ENCODE results near the gene MAPK10. TPM values are rescaled to one million over a fixed set of nuclear protein-coding genes. Genes with fewer than 3 reads are reported as not detected.
"Not testable (repeated sequence)": the region's sequence is repeated elsewhere in the genome, so short reads cannot be mapped to it uniquely, and the experiment has no call there.

The MAPK10 gene
- total RNA-seq, 1 experiment from 2014 or later = 6.8 TPM

DNA sequence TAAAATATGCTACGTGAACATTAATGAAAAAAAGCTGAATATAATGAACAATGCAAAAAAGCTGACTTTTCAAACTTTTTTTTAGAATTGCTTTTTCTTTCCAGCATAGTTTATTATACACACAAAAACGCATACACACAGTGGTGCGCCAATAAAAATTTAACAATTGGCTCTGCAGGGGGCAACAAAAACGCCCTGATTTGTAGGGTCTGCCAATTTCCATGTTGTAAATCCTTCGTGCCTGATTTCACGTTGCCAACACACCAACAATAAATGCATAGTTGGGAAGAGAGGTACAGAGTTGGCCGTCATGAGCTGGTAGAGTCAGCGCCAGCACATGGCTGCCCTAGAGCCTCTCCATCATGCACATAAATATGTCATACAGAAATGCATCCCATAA, 333.1 kb downstream of the MAPK10 start:
- TF ChIP-seq, protein P1, sequence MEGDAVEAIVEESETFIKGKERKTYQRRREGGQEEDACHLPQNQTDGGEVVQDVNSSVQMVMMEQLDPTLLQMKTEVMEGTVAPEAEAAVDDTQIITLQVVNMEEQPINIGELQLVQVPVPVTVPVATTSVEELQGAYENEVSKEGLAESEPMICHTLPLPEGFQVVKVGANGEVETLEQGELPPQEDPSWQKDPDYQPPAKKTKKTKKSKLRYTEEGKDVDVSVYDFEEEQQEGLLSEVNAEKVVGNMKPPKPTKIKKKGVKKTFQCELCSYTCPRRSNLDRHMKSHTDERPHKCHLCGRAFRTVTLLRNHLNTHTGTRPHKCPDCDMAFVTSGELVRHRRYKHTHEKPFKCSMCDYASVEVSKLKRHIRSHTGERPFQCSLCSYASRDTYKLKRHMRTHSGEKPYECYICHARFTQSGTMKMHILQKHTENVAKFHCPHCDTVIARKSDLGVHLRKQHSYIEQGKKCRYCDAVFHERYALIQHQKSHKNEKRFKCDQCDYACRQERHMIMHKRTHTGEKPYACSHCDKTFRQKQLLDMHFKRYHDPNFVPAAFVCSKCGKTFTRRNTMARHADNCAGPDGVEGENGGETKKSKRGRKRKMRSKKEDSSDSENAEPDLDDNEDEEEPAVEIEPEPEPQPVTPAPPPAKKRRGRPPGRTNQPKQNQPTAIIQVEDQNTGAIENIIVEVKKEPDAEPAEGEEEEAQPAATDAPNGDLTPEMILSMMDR (conservative IDR thresholded peaks at IDR 0.05; ENCODE audit: low read depth, low read length) = no peak
- TF ChIP-seq EZH2 (IDR thresholded peaks at IDR 0.05; ENCODE audit: borderline replicate concordance, low read depth, low read length, poor library complexity, severe bottlenecking) = no peak
- no peaks in the 10 kb centered on the region for H3K27me3 ChIP-seq (replicated peaks; ENCODE audit: insufficient read depth, low read depth, low read length, poor library complexity)
- BruUV-seq (replicated peaks) = no TSS peak
- no peak overlapping the region for H3K4me3 ChIP-seq (ENCODE audit: low read depth, low read length, poor library complexity, severe bottlenecking)
- intact Hi-C loops (cut with micrococcal nuclease; ENCODE audit: unreplicated experiment) = no loop called here
- no peaks in the 10 kb centered on the region for H3K4me1 ChIP-seq (ENCODE audit: insufficient read depth, low read length, poor library complexity, severe bottlenecking)
- no peak for DNase-seq (ENCODE audit: low spot score)
- ChIA-PET POLR2A (ENCODE audit: low non-redundant PET) (no interaction called here), CTCF (no interaction called here)
- H3K9me3 ChIP-seq (ENCODE audit: low read depth, low read length, poor library complexity, severe bottlenecking) = no peaks in the 10 kb centered on the region
- H3K36me3 ChIP-seq (ENCODE audit: insufficient read depth, low read length, poor library complexity, severe bottlenecking) = no peaks in the 10 kb centered on the region
- no peak overlapping the region for H3K27ac ChIP-seq (ENCODE audit: low read depth, low read length, poor library complexity, severe bottlenecking)

DNA sequence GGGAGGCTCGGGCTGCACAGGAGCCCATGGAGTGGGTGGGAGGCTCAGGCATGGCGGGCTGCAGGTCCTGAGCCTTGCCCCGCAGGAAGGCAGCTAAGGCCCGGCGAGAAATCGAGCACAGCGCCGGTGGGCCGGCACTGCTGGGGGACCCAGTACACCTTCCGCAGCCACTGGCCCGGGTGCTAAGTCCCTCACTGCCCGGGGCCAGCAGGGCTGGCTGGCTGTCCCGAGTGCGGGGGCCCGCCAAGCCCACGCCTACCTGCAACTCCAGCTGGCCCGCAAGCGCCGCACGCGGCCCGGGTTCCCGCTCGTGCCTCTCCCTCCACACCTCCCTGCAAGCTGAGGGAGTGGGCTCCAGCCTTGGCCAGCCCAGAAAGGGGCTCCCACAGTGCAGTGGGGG, 338.2 kb downstream of the MAPK10 start:
- H3K36me3 ChIP-seq (ENCODE audit: insufficient read depth, low read length, poor library complexity, severe bottlenecking); H3K4me3 ChIP-seq (ENCODE audit: low read depth, low read length, poor library complexity, severe bottlenecking); CTCF ChIA-PET; H3K27ac ChIP-seq (ENCODE audit: low read depth, low read length, poor library complexity, severe bottlenecking); H3K9me3 ChIP-seq (ENCODE audit: low read depth, low read length, poor library complexity, severe bottlenecking); H3K4me1 ChIP-seq (ENCODE audit: insufficient read depth, low read length, poor library complexity, severe bottlenecking); BruUV-seq (replicated peaks); H3K27me3 ChIP-seq (replicated peaks; ENCODE audit: insufficient read depth, low read depth, low read length, poor library complexity); POLR2A ChIA-PET (ENCODE audit: low non-redundant PET); DNase-seq (ENCODE audit: low spot score); intact Hi-C loops (cut with micrococcal nuclease; ENCODE audit: unreplicated experiment): not testable (repeated sequence)

DNA sequence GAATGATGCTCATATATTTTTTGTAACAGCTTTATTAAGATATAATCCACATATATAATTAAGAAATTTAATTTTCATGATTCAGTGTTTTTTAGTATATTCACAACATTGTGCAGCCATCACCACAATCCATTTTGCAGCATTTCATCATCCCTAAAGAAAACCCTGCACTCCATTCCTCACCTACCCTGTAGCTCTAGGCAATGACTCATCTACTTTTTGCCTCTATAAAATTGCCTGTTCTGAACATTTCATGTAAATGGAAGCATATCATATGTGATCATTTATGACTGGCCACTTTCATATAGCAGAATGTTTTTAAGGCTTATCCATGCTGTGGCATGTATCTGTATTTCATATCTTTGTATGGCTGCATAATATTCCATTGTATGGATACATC, 339.9 kb downstream of the MAPK10 start:
- POLR2A ChIA-PET (ENCODE audit: low non-redundant PET) = no interaction called here
- no peaks in the 10 kb centered on the region for H3K27me3 ChIP-seq (replicated peaks; ENCODE audit: insufficient read depth, low read depth, low read length, poor library complexity)
- TF ChIP-seq EZH2 (IDR thresholded peaks at IDR 0.05; ENCODE audit: borderline replicate concordance, low read depth, low read length, poor library complexity, severe bottlenecking) = no peak
- TF ChIP-seq, protein P1 (conservative IDR thresholded peaks at IDR 0.05; ENCODE audit: low read depth, low read length) = no peak
- no peak overlapping the region for H3K27ac ChIP-seq (ENCODE audit: low read depth, low read length, poor library complexity, severe bottlenecking)
- H3K36me3 ChIP-seq (ENCODE audit: insufficient read depth, low read length, poor library complexity, severe bottlenecking) = no peaks in the 10 kb centered on the region
- intact Hi-C loops (cut with micrococcal nuclease; ENCODE audit: unreplicated experiment) = no loop called here
- no peak overlapping the region for H3K4me3 ChIP-seq (ENCODE audit: low read depth, low read length, poor library complexity, severe bottlenecking)
- CTCF ChIA-PET = no interaction called here
- no peaks in the 10 kb centered on the region for H3K9me3 ChIP-seq (ENCODE audit: low read depth, low read length, poor library complexity, severe bottlenecking)
- no peak for DNase-seq (ENCODE audit: low spot score)
- no TSS peak for BruUV-seq (replicated peaks)
- H3K4me1 ChIP-seq (ENCODE audit: insufficient read depth, low read length, poor library complexity, severe bottlenecking) = peaks cover 6% of the 10 kb centered on the region

DNA sequence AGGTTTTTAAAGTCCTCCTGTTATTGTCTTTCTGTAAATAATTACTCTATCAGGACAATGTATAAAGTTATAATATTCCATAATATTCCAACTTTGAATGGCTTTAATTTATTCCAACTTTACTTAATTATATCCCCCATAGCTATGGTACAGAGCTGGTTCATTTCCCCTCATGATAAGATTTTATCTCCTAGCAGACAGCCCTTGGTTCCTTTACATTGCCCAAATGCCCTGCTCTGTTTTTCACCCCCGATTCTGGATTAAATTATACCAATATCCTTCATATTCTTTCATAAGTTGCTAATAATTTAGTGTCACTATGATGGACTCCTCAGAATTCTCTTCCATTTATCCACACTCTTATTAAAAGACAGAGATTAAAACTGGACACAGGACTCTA, 340.5 kb downstream of the MAPK10 start:
- DNase-seq (ENCODE audit: low spot score) = no peak
- Histone ChIP-seq H3K4me1 (ENCODE audit: insufficient read depth, low read length, poor library complexity, severe bottlenecking) (peaks cover 12% of the 10 kb centered on the region), H3K36me3 (ENCODE audit: insufficient read depth, low read length, poor library complexity, severe bottlenecking) (no peaks in the 10 kb centered on the region), H3K27me3 (replicated peaks; ENCODE audit: insufficient read depth, low read depth, low read length, poor library complexity) (no peaks in the 10 kb centered on the region), H3K27ac (ENCODE audit: low read depth, low read length, poor library complexity, severe bottlenecking) (no peak overlapping the region), H3K9me3 (ENCODE audit: low read depth, low read length, poor library complexity, severe bottlenecking) (no peaks in the 10 kb centered on the region), H3K4me3 (ENCODE audit: low read depth, low read length, poor library complexity, severe bottlenecking) (no peak overlapping the region)
- CTCF ChIA-PET = no interaction called here
- BruUV-seq (replicated peaks) = no TSS peak
- intact Hi-C loops (cut with micrococcal nuclease; ENCODE audit: unreplicated experiment) = no loop called here
- POLR2A ChIA-PET (ENCODE audit: low non-redundant PET) = no interaction called here
- TF ChIP-seq EZH2 (IDR thresholded peaks at IDR 0.05; ENCODE audit: borderline replicate concordance, low read depth, low read length, poor library complexity, severe bottlenecking) = no peak
- TF ChIP-seq, protein P1 (conservative IDR thresholded peaks at IDR 0.05; ENCODE audit: low read depth, low read length) = no peak
